ENCODE measurements around the gene DNAI1.

DNAI1 gene

GRCh38 chr9:34546102-34546833 is 87.7 kb downstream of the DNAI1 start:
- Mint-ChIP-seq H3K36me3 (ENCODE audit: low read depth) (no peaks in the 10 kb centered on the region), H3K4me3 (no peak overlapping the region), H3K9me3 (no peaks in the 10 kb centered on the region), H3K27me3 (ENCODE audit: low read depth) (peaks cover 9% of the 10 kb centered on the region), H3K27ac (no peak overlapping the region), H3K4me1 (ENCODE audit: low read depth) (no peaks in the 10 kb centered on the region)

- Mint-ChIP-seq H3K4me1 (ENCODE audit: low read depth) (no peaks in the 10 kb centered on the region), H3K27ac (no peak overlapping the region), H3K4me3 (no peak overlapping the region), H3K27me3 (ENCODE audit: low read depth) (peaks cover 9% of the 10 kb centered on the region), H3K36me3 (ENCODE audit: low read depth) (no peaks in the 10 kb centered on the region), H3K9me3 (no peaks in the 10 kb centered on the region)
These were observed 88.5 kb downstream of the DNAI1 start for GRCh38 chr9:34546834-34547827.

GRCh38 chr9:34547960-34548611 is 89.5 kb downstream of the DNAI1 start:
- H3K9me3 Mint-ChIP-seq: no peaks in the 10 kb centered on the region
- H3K27ac Mint-ChIP-seq: no peak overlapping the region
- no peak overlapping the region for H3K4me3 Mint-ChIP-seq
- H3K27me3 Mint-ChIP-seq (ENCODE audit: low read depth): peaks cover 9% of the 10 kb centered on the region
- no peaks in the 10 kb centered on the region for H3K36me3 Mint-ChIP-seq (ENCODE audit: low read depth)
- H3K4me1 Mint-ChIP-seq (ENCODE audit: low read depth): no peaks in the 10 kb centered on the region

GRCh38 chr9:34549407-34549732 is 90.8 kb downstream of the DNAI1 start:
- Mint-ChIP-seq H3K36me3 (ENCODE audit: low read depth) (no peaks in the 10 kb centered on the region), H3K27ac (no peak overlapping the region), H3K9me3 (no peaks in the 10 kb centered on the region), H3K27me3 (ENCODE audit: low read depth) (peaks cover 9% of the 10 kb centered on the region), H3K4me1 (ENCODE audit: low read depth) (no peaks in the 10 kb centered on the region), H3K4me3 (no peak overlapping the region)

- Mint-ChIP-seq H3K4me1 (ENCODE audit: low read depth) (no peaks in the 10 kb centered on the region), H3K36me3 (ENCODE audit: low read depth) (no peaks in the 10 kb centered on the region), H3K4me3 (no peak overlapping the region), H3K9me3 (no peaks in the 10 kb centered on the region), H3K27ac (no peak overlapping the region), H3K27me3 (ENCODE audit: low read depth) (peaks cover 9% of the 10 kb centered on the region)
These were observed 91.5 kb downstream of the DNAI1 start for GRCh38 chr9:34550016-34550680.

GRCh38 chr9:34550681-34551270 is 92.2 kb downstream of the DNAI1 start:
- Mint-ChIP-seq H3K27ac (no peak overlapping the region), H3K36me3 (ENCODE audit: low read depth) (no peaks in the 10 kb centered on the region), H3K4me1 (ENCODE audit: low read depth) (no peaks in the 10 kb centered on the region), H3K9me3 (no peaks in the 10 kb centered on the region), H3K27me3 (ENCODE audit: low read depth) (peaks cover 4% of the 10 kb centered on the region), H3K4me3 (no peak overlapping the region)

GRCh38 chr9:34551751-34552605 is 93.4 kb downstream of the DNAI1 start:
- H3K4me3 Mint-ChIP-seq: no peak overlapping the region
- no peaks in the 10 kb centered on the region for H3K36me3 Mint-ChIP-seq (ENCODE audit: low read depth)
- H3K27ac Mint-ChIP-seq: no peak overlapping the region
- H3K9me3 Mint-ChIP-seq: no peaks in the 10 kb centered on the region
- peaks cover 4% of the 10 kb centered on the region for H3K27me3 Mint-ChIP-seq (ENCODE audit: low read depth)
- H3K4me1 Mint-ChIP-seq (ENCODE audit: low read depth): no peaks in the 10 kb centered on the region

- H3K27ac Mint-ChIP-seq: no peak overlapping the region
- peaks cover 8% of the 10 kb centered on the region for H3K27me3 Mint-ChIP-seq (ENCODE audit: low read depth)
- H3K4me3 Mint-ChIP-seq: no peak overlapping the region
These were observed 94.0 kb downstream of the DNAI1 start for GRCh38 chr9:34552606-34552981.

GRCh38 chr9:34552986-34553385 is 94.4 kb downstream of the DNAI1 start:
- H3K4me3 Mint-ChIP-seq: no peak overlapping the region
- H3K27me3 Mint-ChIP-seq (ENCODE audit: low read depth): peaks cover 8% of the 10 kb centered on the region
- H3K27ac Mint-ChIP-seq: no peak overlapping the region
- no peaks in the 10 kb centered on the region for H3K9me3 Mint-ChIP-seq
- no peaks in the 10 kb centered on the region for H3K4me1 Mint-ChIP-seq (ENCODE audit: low read depth)
- no peaks in the 10 kb centered on the region for H3K36me3 Mint-ChIP-seq (ENCODE audit: low read depth)

More at GRCh38 chr9:34552606-34552981, 94.0 kb downstream of the DNAI1 start:
- Mint-ChIP-seq H3K9me3 (no peaks in the 10 kb centered on the region), H3K4me1 (ENCODE audit: low read depth) (no peaks in the 10 kb centered on the region), H3K36me3 (ENCODE audit: low read depth) (no peaks in the 10 kb centered on the region)

- no peaks in the 10 kb centered on the region for H3K36me3 Mint-ChIP-seq (ENCODE audit: low read depth)
- H3K4me1 Mint-ChIP-seq (ENCODE audit: low read depth): no peaks in the 10 kb centered on the region
- no peaks in the 10 kb centered on the region for H3K9me3 Mint-ChIP-seq
- peaks cover 6% of the 10 kb centered on the region for H3K27me3 Mint-ChIP-seq (ENCODE audit: low read depth)
- no peak overlapping the region for H3K27ac Mint-ChIP-seq
- no peak overlapping the region for H3K4me3 Mint-ChIP-seq
These were observed 95.0 kb downstream of the DNAI1 start for GRCh38 chr9:34553511-34554021.

GRCh38 chr9:34554211-34555001 is 95.8 kb downstream of the DNAI1 start:
- H3K27me3 Mint-ChIP-seq (ENCODE audit: low read depth): peaks cover 8% of the 10 kb centered on the region
- H3K9me3 Mint-ChIP-seq: no peaks in the 10 kb centered on the region
- no peak overlapping the region for H3K4me3 Mint-ChIP-seq
- no peaks in the 10 kb centered on the region for H3K36me3 Mint-ChIP-seq (ENCODE audit: low read depth)
- H3K4me1 Mint-ChIP-seq (ENCODE audit: low read depth): no peaks in the 10 kb centered on the region
- no peak overlapping the region for H3K27ac Mint-ChIP-seq

- Mint-ChIP-seq H3K4me3 (no peak overlapping the region), H3K27ac (no peak overlapping the region), H3K36me3 (ENCODE audit: low read depth) (no peaks in the 10 kb centered on the region), H3K9me3 (no peaks in the 10 kb centered on the region), H3K4me1 (ENCODE audit: low read depth) (no peaks in the 10 kb centered on the region), H3K27me3 (ENCODE audit: low read depth) (peaks cover 9% of the 10 kb centered on the region)
These were observed 96.4 kb downstream of the DNAI1 start for GRCh38 chr9:34555002-34555348.

- Mint-ChIP-seq H3K4me1 (ENCODE audit: low read depth) (no peaks in the 10 kb centered on the region), H3K27me3 (ENCODE audit: low read depth) (peaks cover 13% of the 10 kb centered on the region), H3K4me3 (no peak overlapping the region), H3K27ac (no peak overlapping the region), H3K36me3 (ENCODE audit: low read depth) (no peaks in the 10 kb centered on the region), H3K9me3 (no peaks in the 10 kb centered on the region)
These were observed 96.9 kb downstream of the DNAI1 start for GRCh38 chr9:34555500-34555899.

All from T-helper 1 cell treated with Interleukin-12 subunit alpha and Interleukin-12 subunit beta and Interleukin-4 antibody, amounts not matched to agents 30 μg/mL and 1 μg/mL, for 36 hours (primary cell).